Body of pancreas (tissue), 4 donors: Measurements from ENCODE around the gene LGALS16.
"Not testable (repeated sequence)": the region's sequence is repeated elsewhere in the genome, so short reads cannot be mapped to it uniquely, and the experiment has no call there.

ENCODE experiments used
- POLR2A ChIP-seq, 3 donors: fragments of 450-650 bp; IDR thresholded peaks; one replicate each; pipeline ENCODE4 v1.6.1; 2016; ENCODE audit warnings: antibody characterized with exemption in 3 of 3, mild to moderate bottlenecking in 2 of 3
- TF ChIP-seq, protein P1 (sequence below), 7 experiments: fragments of 450-650 bp in 4 of 7; fragments of 200-600 bp in 3 of 7; sonication (generic) in 3 of 7; IDR thresholded peaks; one replicate each; pipeline ENCODE4 v1.5.1; 2016 to 2019; ENCODE audit warnings: antibody characterized with exemption in 7 of 7

DNA sequence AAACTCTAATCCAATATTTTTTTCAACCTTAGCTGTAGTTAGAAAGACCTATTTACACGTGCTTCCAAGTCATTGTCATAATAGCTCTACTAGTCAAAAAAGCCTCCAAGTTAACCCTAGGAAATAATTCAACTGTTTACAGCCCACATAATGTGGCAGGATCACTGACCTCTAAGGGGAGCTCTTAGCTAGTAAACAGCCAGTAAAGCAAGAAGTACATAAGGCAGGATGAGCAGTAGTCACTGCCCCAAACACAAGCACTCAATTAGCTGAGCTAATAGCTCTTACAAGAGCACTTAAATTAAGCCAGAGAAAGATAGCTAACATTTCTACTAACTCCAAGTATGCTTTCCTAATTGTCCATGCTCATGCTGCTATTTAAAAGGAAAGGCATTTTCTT is 18.1 kb downstream of the LGALS16 start:
- TF ChIP-seq, protein P1, sequence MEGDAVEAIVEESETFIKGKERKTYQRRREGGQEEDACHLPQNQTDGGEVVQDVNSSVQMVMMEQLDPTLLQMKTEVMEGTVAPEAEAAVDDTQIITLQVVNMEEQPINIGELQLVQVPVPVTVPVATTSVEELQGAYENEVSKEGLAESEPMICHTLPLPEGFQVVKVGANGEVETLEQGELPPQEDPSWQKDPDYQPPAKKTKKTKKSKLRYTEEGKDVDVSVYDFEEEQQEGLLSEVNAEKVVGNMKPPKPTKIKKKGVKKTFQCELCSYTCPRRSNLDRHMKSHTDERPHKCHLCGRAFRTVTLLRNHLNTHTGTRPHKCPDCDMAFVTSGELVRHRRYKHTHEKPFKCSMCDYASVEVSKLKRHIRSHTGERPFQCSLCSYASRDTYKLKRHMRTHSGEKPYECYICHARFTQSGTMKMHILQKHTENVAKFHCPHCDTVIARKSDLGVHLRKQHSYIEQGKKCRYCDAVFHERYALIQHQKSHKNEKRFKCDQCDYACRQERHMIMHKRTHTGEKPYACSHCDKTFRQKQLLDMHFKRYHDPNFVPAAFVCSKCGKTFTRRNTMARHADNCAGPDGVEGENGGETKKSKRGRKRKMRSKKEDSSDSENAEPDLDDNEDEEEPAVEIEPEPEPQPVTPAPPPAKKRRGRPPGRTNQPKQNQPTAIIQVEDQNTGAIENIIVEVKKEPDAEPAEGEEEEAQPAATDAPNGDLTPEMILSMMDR (IDR thresholded peaks at IDR 0.05) = not testable (repeated sequence)
- TF ChIP-seq POLR2A (IDR thresholded peaks at IDR 0.05) = not testable (repeated sequence)
